Measurements from ENCODE around the gene CRPPA.

DNA sequence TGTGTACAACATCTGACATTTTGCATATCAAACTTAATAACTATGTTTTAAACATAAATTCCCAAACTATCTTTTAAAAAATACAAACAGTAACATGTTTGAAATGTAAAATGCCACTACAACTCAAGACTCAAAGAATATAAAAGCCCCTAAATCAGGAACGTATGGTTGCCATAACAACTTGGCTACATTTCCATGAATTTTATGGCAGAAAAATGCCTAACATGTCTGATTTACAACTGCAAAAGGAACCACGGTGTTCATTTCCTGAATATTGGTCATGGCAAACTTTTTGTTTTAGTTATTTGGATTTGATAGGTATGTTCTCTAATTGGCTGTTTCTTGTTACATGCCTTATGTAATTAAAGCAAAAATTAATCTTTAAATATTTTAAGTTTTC, 42.2 kb upstream of the CRPPA start:
- TF ChIP-seq, protein P1, sequence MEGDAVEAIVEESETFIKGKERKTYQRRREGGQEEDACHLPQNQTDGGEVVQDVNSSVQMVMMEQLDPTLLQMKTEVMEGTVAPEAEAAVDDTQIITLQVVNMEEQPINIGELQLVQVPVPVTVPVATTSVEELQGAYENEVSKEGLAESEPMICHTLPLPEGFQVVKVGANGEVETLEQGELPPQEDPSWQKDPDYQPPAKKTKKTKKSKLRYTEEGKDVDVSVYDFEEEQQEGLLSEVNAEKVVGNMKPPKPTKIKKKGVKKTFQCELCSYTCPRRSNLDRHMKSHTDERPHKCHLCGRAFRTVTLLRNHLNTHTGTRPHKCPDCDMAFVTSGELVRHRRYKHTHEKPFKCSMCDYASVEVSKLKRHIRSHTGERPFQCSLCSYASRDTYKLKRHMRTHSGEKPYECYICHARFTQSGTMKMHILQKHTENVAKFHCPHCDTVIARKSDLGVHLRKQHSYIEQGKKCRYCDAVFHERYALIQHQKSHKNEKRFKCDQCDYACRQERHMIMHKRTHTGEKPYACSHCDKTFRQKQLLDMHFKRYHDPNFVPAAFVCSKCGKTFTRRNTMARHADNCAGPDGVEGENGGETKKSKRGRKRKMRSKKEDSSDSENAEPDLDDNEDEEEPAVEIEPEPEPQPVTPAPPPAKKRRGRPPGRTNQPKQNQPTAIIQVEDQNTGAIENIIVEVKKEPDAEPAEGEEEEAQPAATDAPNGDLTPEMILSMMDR (IDR thresholded peaks at IDR 0.05) = no peak
- TF ChIP-seq POLR2A (IDR thresholded peaks at IDR 0.05) = no peak

Data from adrenal gland (tissue), 5 donors.